GM18951 (cell line): ENCODE measurements around the gene RBM47.
"Not testable (repeated sequence)": the region's sequence is repeated elsewhere in the genome, so short reads cannot be mapped to it uniquely, and the experiment has no call there.

Source experiments
- POLR2A ChIP-seq: IDR thresholded peaks from 4 replicates; pipeline ENCODE4 v1.6.1; 2011; ENCODE audit warnings: mild to moderate bottlenecking; ENCODE audit not compliant: insufficient read length, insufficient read depth; ENCODE audit errors: extremely low read depth
- in situ Hi-C: fragments of 300-500 bp; cut with MboI; formaldehyde crosslinking; loops from one replicate; pipeline ENCODE4 v1.12.0; 2022; ENCODE audit warnings: low sequenced_read_pairs, mixed read lengths, inconsistent platforms; ENCODE audit not compliant: unreplicated experiment

Gene RBM47

DNA sequence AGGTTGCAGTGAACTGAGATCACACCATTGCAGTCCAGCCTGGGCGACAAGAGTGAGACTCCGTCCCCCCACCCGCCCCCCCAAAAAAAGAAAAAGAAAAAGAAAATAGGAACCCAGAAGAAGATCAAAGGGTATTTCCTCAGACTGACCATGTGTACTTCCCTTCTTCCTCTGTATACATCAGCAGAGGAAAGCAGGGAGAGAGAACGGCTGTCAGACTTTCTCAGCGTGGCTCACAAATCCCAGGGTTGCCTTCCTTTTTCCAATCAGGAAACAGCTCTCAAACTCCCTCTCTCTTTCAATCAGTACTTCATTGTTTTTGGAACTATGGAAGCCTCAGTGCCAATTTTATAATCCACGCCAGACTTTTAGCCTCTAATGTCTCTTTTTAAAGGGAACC lies 235.4 kb downstream of the RBM47 start:
- in situ Hi-C loops, result no loop called here
- no peak for TF ChIP-seq POLR2A

DNA sequence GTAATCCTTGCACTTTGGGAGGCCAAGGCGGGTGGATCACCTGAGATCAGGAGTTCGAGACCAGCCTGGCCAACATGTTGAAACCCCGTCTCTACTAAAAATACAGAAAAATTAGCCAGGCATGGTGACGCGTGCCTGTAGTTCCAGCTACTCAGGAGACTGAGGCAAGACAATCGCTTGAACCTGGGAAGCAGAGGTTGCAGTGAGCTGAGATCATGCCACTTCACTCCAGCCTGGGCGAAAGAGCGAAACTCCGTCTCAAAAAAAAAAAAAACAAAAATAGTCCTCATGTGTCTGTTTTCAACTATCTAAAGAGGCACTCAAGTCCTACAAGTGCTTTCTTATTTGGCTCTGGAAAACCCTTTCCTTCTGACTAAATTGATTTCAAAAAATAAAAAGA lies 237.4 kb downstream of the RBM47 start:
- in situ Hi-C loops, result not testable (repeated sequence)

DNA sequence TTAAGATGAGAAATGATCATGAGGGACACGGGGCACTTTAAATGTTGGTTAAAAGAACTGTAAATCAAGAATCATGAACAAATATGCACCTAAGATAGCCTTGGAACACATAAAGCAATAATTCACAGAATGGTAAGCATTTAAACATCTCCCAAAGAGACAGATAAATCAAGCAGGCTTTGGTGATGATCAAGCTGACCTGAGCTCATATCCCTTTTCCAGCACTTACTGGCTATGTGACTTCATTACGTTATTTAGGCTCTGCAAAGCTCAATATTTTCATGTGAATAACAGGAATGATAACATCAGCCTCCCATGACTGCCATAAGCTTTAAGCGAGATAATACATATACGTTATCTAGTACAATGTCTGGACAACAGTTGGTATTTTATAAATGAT lies 239.7 kb downstream of the RBM47 start:
- in situ Hi-C loops, result no loop called here
- TF ChIP-seq POLR2A, result no peak

DNA sequence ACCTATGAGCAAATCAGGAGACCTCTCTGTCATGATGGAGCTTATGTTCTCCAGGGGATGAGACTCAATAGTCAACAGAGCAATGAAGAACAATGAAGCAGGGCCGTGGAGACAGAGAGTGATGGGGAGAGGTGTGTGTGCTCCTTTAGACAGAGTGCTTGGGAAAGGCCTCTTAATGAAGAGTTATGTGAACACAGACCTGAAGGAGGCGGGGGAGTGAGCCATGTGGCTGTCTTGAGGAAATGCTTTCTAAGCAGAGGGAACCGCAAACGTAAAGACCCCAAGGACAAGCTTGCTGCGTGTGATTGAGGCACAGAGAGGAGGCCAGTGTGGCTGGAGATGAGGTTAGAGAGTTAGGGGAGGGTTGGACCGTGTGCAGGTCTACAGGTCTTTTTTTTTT lies 241.4 kb downstream of the RBM47 start:
- in situ Hi-C loops, result no loop called here
- TF ChIP-seq POLR2A, result no peak

DNA sequence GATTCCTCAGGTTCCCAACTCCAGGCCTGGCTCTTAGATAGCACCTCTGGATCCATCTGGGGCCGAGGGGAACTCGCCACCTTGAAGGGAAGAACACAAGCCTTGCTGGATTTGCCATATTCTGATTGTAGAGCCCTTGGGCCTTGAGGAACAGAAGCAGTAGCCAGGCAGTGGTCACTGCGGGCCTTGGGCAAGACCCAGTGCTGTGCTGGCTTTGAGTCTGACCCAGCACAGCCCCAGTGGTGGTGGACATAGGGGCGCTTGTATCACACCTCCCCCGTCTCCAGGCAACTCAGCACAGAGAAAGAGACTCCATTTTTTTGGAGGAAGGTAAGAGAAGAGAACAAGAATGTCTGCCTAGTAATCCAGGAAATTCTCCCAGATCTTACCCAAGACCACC lies 249.0 kb downstream of the RBM47 start:
- in situ Hi-C loops, result no loop called here
- no peak for TF ChIP-seq POLR2A

DNA sequence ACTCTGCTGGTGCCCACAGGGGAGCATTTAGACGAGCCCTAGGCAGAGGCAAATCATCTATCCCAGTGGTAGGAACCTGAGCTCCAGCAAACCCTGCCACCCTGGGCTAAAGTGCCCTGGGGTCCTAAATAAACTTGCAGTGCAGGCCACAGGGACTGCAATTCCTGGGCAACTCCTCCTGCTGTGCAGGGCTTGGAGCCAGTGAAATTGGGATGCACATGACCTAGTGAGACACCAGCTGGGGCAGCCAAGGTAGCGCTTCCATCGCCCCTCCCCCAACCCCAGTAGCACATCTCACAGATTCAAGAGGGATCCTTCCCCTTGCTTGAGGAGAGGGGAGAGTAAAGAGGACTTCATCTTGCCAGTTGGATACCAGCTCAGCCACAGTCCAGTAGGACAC lies 250.4 kb downstream of the RBM47 start:
- TF ChIP-seq POLR2A, result no peak
- in situ Hi-C loops, result no loop called here

DNA sequence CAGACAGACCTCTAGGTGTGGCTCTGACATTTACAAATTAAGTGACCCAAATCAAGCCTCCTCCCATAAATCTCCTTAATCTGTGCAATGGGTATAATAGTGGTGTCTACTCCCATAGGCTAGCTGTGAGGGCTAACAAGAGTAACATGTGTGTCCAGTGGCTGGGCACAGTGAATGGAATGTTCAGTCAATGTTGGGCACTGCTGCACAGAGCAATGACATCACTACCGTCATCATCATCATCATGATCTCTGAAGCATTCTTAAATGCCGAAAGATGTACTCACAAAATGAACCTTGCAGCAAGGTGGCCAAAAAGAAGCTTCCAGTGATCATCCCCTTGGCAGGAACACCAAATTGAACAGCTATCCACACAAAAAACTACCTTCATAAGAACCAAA lies 251.0 kb downstream of the RBM47 start:
- in situ Hi-C loops, result no loop called here
- TF ChIP-seq POLR2A, result no peak

DNA sequence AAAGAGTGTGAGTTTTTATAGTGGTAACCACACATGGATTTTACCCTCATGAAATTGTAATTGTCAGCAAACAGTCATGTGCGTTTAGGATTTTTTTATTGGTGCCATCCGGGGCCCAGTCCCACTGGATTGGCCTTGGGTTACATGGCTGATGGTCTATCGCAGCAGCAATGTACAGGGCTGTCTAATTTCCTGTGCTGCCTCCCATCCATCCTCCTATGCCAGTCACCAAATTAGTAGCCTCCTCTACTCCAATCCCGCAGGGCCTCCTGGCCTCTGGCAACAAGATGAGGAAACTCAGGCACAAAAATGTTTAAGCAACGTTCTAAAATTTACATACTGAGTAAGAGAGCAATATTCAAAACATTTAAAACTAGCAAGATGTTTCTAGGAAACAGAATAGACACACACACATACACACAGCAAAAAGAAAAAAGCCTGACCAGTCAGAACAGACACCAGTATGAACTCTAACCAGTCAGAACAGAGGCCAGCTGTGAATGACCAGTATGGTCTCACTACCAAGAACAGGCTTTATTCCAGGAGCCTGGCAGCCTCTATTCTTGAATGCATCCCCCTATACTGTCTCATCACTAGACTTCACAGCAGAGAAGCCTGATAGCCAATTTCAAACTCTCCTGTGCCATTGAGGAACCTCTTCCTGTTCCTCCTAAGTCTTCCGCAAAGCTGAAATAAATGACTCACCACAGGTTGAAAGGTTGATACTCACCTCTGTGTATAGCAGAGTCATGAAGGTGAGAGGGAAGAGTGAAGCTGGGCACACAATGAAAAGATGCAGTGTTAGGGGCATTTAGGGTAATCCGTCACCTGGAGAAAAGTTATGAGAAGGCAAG lies 251.9 kb downstream of the RBM47 start:
- in situ Hi-C loops, result no loop called here
- no peak for TF ChIP-seq POLR2A

DNA sequence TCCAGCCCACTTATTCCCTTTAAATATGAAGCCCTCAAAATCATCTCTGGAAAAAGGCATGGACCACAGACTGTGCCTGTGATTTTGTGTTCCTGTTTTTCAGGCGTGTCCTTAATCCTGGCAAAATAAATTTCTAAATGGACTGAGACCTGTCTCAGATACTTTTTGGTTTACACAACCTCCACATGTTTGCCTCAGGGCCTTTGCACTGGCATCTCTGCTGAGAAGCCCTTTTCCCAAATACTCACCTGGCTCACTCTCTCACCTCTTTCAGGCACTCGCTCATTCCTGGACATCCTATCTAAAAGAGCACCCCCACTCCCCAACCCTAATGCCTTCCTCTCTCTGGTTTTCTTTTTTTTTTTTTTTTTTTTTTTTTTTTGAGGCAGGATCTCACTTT lies 254.0 kb downstream of the RBM47 start:
- TF ChIP-seq POLR2A, result no peak
- in situ Hi-C loops, result no loop called here

DNA sequence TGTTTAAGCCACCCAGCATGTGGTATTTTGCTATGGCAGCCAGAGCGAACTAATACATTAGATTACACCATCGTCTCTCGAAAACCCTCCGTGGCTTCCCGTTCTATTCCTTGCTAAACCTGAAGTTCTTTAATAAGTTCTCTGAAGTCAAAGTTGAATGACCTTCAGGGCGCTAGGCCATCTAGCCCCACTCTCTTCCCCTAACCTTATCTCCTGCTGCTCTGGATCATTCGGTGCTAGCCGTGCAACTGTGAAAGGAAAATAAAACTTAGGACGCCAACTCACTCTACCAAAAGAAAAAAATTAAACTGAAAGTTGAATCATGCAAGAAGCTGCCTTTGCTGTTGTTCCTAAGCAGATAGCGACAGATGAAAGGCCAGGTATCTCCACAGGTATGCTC lies 254.6 kb downstream of the RBM47 start:
- in situ Hi-C loops, result no loop called here
- TF ChIP-seq POLR2A, result no peak

DNA sequence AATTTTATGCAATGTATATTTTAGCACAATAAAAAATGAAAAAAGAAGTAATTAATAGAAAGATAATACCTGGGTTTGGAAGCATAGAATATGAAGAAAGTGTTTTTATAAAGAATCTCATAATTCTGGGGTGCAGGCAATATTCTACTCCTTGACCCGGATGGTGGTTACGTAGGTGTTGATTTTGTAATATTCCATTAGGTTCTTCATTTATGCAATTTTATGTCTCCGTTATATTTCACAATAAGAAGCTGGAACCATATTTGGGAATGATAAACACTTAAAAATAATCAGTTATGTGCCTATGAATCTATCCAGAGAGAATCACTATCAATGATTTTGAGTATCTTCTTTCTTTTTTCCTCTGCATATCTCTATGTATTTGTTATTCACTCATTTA lies 256.0 kb downstream of the RBM47 start:
- TF ChIP-seq POLR2A, result no peak
- in situ Hi-C loops, result no loop called here
